Endodermal cell (in vitro differentiated cells): ENCODE measurements around the gene RPS21. TPM values are rescaled to one million over a fixed set of nuclear protein-coding genes. Genes with fewer than 3 reads are reported as not detected.

Experiments
- DNase-seq: peaks from one replicate; pipeline ENCODE4 v3.0.0-alpha.2; 2017
- H3K27ac ChIP-seq: 2 replicates; pipeline ENCODE4 v1.5.1; 2013; ENCODE audit warnings: mild to moderate bottlenecking, low read depth, low read length, moderate library complexity
- H3K27me3 ChIP-seq: 2 replicates; pipeline ENCODE4 v1.6.1; 2013; ENCODE audit warnings: mild to moderate bottlenecking, low read length, moderate library complexity; ENCODE audit not compliant: insufficient read depth, control insufficient read depth, poor library complexity, severe bottlenecking
- H3K36me3 ChIP-seq: 2 replicates; pipeline ENCODE4 v1.7.0; 2013; ENCODE audit warnings: mild to moderate bottlenecking, low read length, moderate library complexity; ENCODE audit not compliant: control insufficient read depth, insufficient read depth
- H3K4me1 ChIP-seq: one replicate; pipeline ENCODE4 v1.7.0; 2013; ENCODE audit warnings: low read length; ENCODE audit not compliant: control insufficient read depth, insufficient read depth
- H3K4me3 ChIP-seq: 2 replicates; pipeline ENCODE4 v1.5.1; 2013; ENCODE audit warnings: mild to moderate bottlenecking, low read length, moderate library complexity
- H3K9ac ChIP-seq: 2 replicates; pipeline ENCODE4 v1.6.1; 2013; ENCODE audit warnings: mild to moderate bottlenecking, low read length, moderate library complexity; ENCODE audit not compliant: poor library complexity, severe bottlenecking; ENCODE audit errors: extremely low read depth
- H3K9me3 ChIP-seq: 2 replicates; pipeline ENCODE4 v1.6.1; 2013; ENCODE audit warnings: mild to moderate bottlenecking, low read length, moderate library complexity; ENCODE audit not compliant: control insufficient read depth
- H3K27ac Mint-ChIP-seq: 2 replicates; pipeline ENCODE4 v1.8.0; 2020; ENCODE audit warnings: mixed read lengths
- H3K27me3 Mint-ChIP-seq: 2 replicates; pipeline ENCODE4 v1.8.0; 2021; ENCODE audit warnings: mild to moderate bottlenecking, mixed read lengths; ENCODE audit not compliant: insufficient read depth
- H3K36me3 Mint-ChIP-seq: 2 replicates; pipeline ENCODE4 v1.8.0; 2020; ENCODE audit warnings: low read depth, mixed read lengths
- H3K4me1 Mint-ChIP-seq: 2 replicates; pipeline ENCODE4 v1.8.0; 2020; ENCODE audit warnings: mixed read lengths
- H3K4me3 Mint-ChIP-seq: 2 replicates; pipeline ENCODE4 v1.8.0; 2020; ENCODE audit warnings: mild to moderate bottlenecking, moderate library complexity, mixed read lengths
- H3K9me3 Mint-ChIP-seq: 2 replicates; pipeline ENCODE4 v1.8.0; 2020; ENCODE audit warnings: mild to moderate bottlenecking, mixed read lengths
- WGBS, 2 experiments: methylation state at CpG; one replicate each; pipeline versions ENCODE4 v1.1.5 to v1.1.7; 2013; ENCODE audit warnings: missing lambda C conversion rate in 2 of 2, mixed read lengths in 1 of 2; ENCODE audit not compliant: insufficient coverage in 1 of 2, insufficient read length in 1 of 2; 5-methylcytosine and 5-hydroxymethylcytosine counted together
- total RNA-seq, 2 donors: library from RNA; stranded (reverse); fragmentation: NEBNext Ultra II Directional in 1 of 2; extraction: Animal tissue kit (Norgen Biotek cat#: 25700) in 1 of 2; gene quantifications; 2 replicates in 1 of 2; 3 replicates in 1 of 2; pipeline ENCODE4 v1.2.1, GENCODE V29; 2021
- TF ChIP-seq, protein P1 (sequence below): fragments of 200-600 bp; sonication (generic); conservative IDR thresholded peaks from 2 replicates; pipeline ENCODE4 v1.5.0; 2021; ENCODE audit warnings: antibody characterized with exemption, mild to moderate bottlenecking

Gene RPS21
- total RNA-seq, 2 donors from 2014 or later: 1,288 to 1,382 TPM

DNA sequence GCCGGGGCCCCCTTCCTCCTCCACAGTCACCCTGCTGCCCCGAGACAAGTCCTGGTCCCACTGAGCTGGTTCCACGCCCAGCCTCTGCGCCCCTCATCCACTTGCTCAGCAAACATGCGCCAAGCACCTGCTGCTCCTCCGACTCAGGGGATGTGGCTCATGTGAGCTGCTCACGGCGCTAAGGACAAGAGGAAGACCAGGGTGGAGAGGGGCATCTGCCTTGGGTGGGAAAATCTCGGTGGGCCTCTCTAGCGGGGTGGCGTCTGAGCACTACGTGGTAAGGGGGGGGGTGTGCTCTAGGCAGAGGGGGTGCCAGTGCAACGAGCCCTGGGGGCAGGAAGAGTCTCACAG is 24.3 kb upstream of the RPS21 start:
- peaks cover 3% of the 10 kb centered on the region for H3K36me3 Mint-ChIP-seq
- Histone ChIP-seq H3K9ac (peak overlapping the region; percentile 82), H3K27ac (peak overlapping the region; percentile 53), H3K9me3 (no peaks in the 10 kb centered on the region), H3K36me3 (peaks cover 16% of the 10 kb centered on the region), H3K27me3 (no peaks in the 10 kb centered on the region), H3K4me3 (no peak overlapping the region), H3K4me1 (peaks cover 36% of the 10 kb centered on the region)
- 93 to 96% methylated on average over 5 to 13 of the region's 13 CpGs for WGBS, 2 experiments
- H3K27ac Mint-ChIP-seq: peak overlapping the region; percentile 96
- H3K27me3 Mint-ChIP-seq: no peaks in the 10 kb centered on the region
- H3K4me3 Mint-ChIP-seq: no peak overlapping the region
- H3K9me3 Mint-ChIP-seq: no peaks in the 10 kb centered on the region
- TF ChIP-seq, protein P1, sequence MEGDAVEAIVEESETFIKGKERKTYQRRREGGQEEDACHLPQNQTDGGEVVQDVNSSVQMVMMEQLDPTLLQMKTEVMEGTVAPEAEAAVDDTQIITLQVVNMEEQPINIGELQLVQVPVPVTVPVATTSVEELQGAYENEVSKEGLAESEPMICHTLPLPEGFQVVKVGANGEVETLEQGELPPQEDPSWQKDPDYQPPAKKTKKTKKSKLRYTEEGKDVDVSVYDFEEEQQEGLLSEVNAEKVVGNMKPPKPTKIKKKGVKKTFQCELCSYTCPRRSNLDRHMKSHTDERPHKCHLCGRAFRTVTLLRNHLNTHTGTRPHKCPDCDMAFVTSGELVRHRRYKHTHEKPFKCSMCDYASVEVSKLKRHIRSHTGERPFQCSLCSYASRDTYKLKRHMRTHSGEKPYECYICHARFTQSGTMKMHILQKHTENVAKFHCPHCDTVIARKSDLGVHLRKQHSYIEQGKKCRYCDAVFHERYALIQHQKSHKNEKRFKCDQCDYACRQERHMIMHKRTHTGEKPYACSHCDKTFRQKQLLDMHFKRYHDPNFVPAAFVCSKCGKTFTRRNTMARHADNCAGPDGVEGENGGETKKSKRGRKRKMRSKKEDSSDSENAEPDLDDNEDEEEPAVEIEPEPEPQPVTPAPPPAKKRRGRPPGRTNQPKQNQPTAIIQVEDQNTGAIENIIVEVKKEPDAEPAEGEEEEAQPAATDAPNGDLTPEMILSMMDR: no peak
- H3K4me1 Mint-ChIP-seq: peaks cover 24% of the 10 kb centered on the region
- DNase-seq: no peak

DNA sequence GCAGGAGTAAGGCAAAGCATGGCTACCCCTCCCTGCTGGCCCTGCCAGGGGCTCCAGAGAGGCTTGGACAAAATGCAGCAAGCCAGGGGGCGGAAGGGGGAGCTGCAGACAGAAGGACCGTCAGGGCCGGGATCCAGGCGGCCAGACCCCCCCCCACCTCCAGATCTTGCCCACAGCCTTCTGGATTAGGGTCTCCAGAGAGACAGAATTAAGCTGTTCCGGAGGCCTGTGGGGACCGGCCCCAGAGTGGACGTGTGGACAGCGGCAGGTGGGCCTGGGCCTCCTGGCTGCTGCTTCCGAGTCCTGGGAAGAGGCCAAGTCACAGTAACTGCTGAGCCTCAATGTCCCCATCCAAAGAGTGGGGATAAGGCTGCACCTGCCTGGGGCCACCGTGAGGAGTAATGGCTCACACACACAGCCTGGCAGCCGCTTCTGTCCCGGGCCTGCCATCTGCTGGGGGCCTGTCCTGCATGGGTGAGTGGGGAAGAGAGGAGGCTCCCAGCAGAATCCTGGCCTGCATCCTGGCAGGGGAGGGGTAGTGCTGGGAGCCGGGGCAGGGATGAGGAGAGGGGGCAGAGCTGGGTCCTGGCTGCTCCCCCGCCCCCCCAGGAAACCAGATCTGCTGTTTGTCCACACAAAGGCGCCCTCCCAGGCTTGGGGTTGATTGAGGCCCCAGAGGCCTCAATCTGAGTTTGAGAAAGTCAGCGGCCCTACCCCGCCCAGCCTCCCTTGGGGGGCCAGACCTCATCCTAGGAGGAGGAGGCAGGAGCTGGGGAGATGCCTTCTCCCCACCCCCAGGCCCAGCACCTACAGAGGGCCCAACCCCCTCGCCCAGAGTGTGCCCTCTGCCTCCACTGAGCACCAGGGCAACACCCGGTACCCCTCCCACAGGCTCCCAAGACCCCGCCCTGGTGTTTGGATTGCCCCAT is 23.6 kb upstream of the RPS21 start:
- TF ChIP-seq, protein P1: peak; percentile 54
- no peaks in the 10 kb centered on the region for H3K27me3 Mint-ChIP-seq
- WGBS, 2 experiments: 74 to 79% methylated on average over 11 to 20 of the region's 20 CpGs
- Histone ChIP-seq H3K4me3 (no peak overlapping the region), H3K4me1 (peaks cover 42% of the 10 kb centered on the region), H3K36me3 (peaks cover 16% of the 10 kb centered on the region), H3K9ac (no peak overlapping the region), H3K9me3 (no peaks in the 10 kb centered on the region), H3K27me3 (no peaks in the 10 kb centered on the region), H3K27ac (peak overlapping the region; percentile 53)
- H3K27ac Mint-ChIP-seq: peak overlapping the region; percentile 96
- H3K9me3 Mint-ChIP-seq: no peaks in the 10 kb centered on the region
- peak; percentile 88 for DNase-seq
- peaks cover 3% of the 10 kb centered on the region for H3K36me3 Mint-ChIP-seq
- H3K4me1 Mint-ChIP-seq: peaks cover 24% of the 10 kb centered on the region
- H3K4me3 Mint-ChIP-seq: no peak overlapping the region

DNA sequence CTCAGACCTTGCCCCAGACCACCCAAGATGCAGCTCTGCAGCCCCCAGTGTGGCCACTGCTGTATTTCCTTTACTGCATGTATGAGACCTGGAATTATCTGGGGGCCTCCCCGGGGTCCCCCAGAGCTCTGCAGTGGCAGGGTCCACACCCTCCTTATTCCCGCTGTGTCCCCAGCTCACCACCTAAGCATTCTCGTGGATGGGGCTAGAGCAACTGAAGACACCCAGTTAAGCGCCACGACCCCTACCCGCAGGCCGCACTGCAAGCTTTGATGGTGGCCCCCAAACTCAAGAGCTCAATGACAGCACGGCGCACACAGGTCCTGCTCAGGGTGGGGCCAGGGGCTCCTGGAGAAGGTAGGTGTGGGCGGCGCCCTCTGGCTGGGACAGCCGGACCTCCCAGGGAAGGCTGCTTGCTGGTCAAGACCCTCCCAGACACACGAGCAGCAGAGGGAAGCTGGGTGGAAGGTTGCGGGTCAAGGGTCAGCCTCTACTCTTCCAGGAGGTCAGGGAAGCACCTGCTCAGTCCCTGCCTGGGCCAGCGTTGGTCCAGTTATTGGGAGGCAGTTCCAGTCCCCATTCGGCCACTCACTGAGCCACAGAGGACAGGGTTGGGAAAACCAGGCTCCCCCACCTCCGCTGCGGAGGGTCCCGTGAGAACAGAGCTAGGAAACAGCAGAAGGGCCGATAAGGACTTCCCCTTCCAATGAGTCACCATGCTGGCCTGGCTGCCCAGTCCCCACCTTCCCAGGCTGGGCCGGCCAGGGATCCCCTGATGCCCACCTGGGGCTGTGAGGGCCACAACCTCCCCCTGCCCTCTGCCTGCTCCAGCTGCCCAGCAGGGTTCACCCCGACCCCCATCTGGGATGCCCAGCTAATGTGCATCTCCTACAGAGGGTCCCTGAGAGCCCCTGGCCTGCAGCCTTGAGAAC is 22.7 kb upstream of the RPS21 start:
- Histone ChIP-seq H3K36me3 (peaks cover 16% of the 10 kb centered on the region), H3K9me3 (no peaks in the 10 kb centered on the region), H3K4me3 (no peak overlapping the region), H3K9ac (no peak overlapping the region), H3K4me1 (peaks cover 46% of the 10 kb centered on the region), H3K27me3 (no peaks in the 10 kb centered on the region), H3K27ac (no peak overlapping the region)
- peak; percentile 74 for DNase-seq
- peaks cover 3% of the 10 kb centered on the region for H3K36me3 Mint-ChIP-seq
- no peaks in the 10 kb centered on the region for H3K27me3 Mint-ChIP-seq
- H3K9me3 Mint-ChIP-seq: no peaks in the 10 kb centered on the region
- WGBS, 2 experiments: 86 to 90% methylated on average over 16 to 22 of the region's 22 CpGs
- H3K4me1 Mint-ChIP-seq: peaks cover 27% of the 10 kb centered on the region
- TF ChIP-seq, protein P1: peak; percentile 30
- peak overlapping the region; percentile 62 for H3K4me3 Mint-ChIP-seq
- peak overlapping the region; percentile 88 for H3K27ac Mint-ChIP-seq
